PFSK-1 (cell line): ENCODE results near the gene GTSF1L.

Experiments used
- FOXP2 ChIP-seq: optimal IDR thresholded peaks from 2 replicates; pipeline ENCODE3; 2011; ENCODE audit warnings: borderline replicate concordance, control low read depth, inconsistent platforms; ENCODE audit not compliant: insufficient read depth; ENCODE audit errors: extremely low read length, extremely low read depth
- POLR2AphosphoS5 ChIP-seq: IDR thresholded peaks from 2 replicates; pipeline ENCODE4 v1.6.1; 2012; ENCODE audit warnings: low read depth, mild to moderate bottlenecking, control low read depth, low read length, moderate library complexity
- REST ChIP-seq, 2 experiments: IDR thresholded peaks; 2 replicates each; pipeline versions ENCODE4 v1.6.1 to v1.8.0; 2011 to 2012; ENCODE audit warnings: low read depth in 2 of 2, low read length in 2 of 2, control low read depth in 1 of 2, inconsistent platforms in 1 of 2, mild to moderate bottlenecking in 1 of 2, moderate library complexity in 1 of 2; ENCODE audit not compliant: insufficient read depth in 1 of 2
- SIN3A ChIP-seq: IDR thresholded peaks from 2 replicates; pipeline ENCODE4 v1.6.1; 2012; ENCODE audit warnings: mild to moderate bottlenecking, low read length, moderate library complexity, borderline replicate concordance; ENCODE audit not compliant: insufficient read depth
- TAF1 ChIP-seq: IDR thresholded peaks from 2 replicates; pipeline ENCODE4 v1.6.1; 2012; ENCODE audit warnings: low read length, control low read depth, borderline replicate concordance; ENCODE audit not compliant: insufficient read depth

GRCh38 chr20:43755851-43756250, 29.0 kb upstream of the GTSF1L start:
- no peak for TF ChIP-seq SIN3A
- TF ChIP-seq POLR2AphosphoS5: no peak
- no peak for TF ChIP-seq TAF1
- no peak for TF ChIP-seq REST (IDR thresholded peaks at IDR 0.05; ENCODE audit: insufficient read depth in 1 of 2, low read depth in 2 of 2, low read length in 2 of 2)
- no peak for TF ChIP-seq FOXP2
